Ascending aorta (tissue), 2 donors: ENCODE measurements around the gene IL31RA. TPM values are rescaled to one million over a fixed set of nuclear protein-coding genes. Genes with fewer than 3 reads are reported as not detected.

Experiments used
- DNase-seq, 2 donors: peaks; one replicate each; pipeline ENCODE4 v3.0.0-alpha.2; 2019; ENCODE audit warnings: low spot score in 2 of 2
- H3K27ac ChIP-seq, 2 donors: fragments of 200-600 bp; sonication (generic); one replicate each; pipeline ENCODE4 v1.5.1; 2016 to 2017; ENCODE audit warnings: mild to moderate bottlenecking in 1 of 2
- H3K27me3 ChIP-seq: fragments of 200-600 bp; sonication (generic); one replicate; pipeline ENCODE4 v1.5.1; 2017
- H3K36me3 ChIP-seq, 2 donors: fragments of 200-600 bp; sonication (generic); one replicate each; pipeline ENCODE4 v1.5.1; 2016
- H3K4me1 ChIP-seq, 2 donors: fragments of 200-600 bp; sonication (generic); one replicate each; pipeline ENCODE4 v1.5.1; 2016 to 2017; ENCODE audit warnings: mild to moderate bottlenecking in 1 of 2
- H3K4me3 ChIP-seq, 2 donors: fragments of 200-600 bp; sonication (generic); one replicate each; pipeline ENCODE4 v1.5.1; 2016 to 2017; ENCODE audit warnings: mild to moderate bottlenecking in 1 of 2
- H3K9me3 ChIP-seq, 2 donors: fragments of 200-600 bp; sonication (generic); one replicate each; pipeline ENCODE4 v1.5.1; 2016
- intact Hi-C: fragments of 100-400 bp; cut with DNase I; formaldehyde crosslinking; loops from one replicate; pipeline ENCODE4 v1.15.1; 2023
- total RNA-seq: library from RNA; depleted of rRNA; stranded (reverse); fragments of >200 nt; gene quantifications from one replicate; pipeline ENCODE4 v1.1.0, GENCODE V29; 2016
- TF ChIP-seq, protein P1 (sequence below), 3 experiments: fragments of 200-600 bp in 2 of 3; fragments of 450-650 bp in 1 of 3; sonication (generic) in 2 of 3; IDR thresholded peaks; one replicate each; pipeline ENCODE4 v1.5.1; 2016 to 2019; ENCODE audit warnings: antibody characterized with exemption in 3 of 3, mild to moderate bottlenecking in 1 of 3, moderate library complexity in 1 of 3

IL31RA gene
- total RNA-seq, 1 donor from 2014 or later = not detected

DNA sequence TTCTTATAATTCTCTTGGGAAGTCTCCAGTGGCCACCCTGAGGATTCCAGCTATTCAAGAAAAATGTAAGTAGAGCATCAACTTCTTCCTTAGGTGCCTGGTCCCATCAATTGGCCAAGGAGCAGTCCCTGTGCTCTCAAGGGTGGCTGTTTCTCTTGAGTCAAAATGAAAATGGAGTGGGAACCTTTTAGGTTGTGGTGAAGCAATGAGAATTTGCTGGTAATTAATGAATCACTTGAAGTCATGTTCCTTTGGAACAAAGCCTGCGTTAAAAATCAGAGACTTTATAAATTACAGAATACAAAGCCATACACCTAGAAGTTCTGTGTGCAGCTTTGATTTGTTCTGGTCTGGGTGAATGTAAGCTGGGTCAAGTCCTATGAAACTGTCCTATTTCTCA lies 48.9 kb downstream of the IL31RA start:
- TF ChIP-seq, protein P1, sequence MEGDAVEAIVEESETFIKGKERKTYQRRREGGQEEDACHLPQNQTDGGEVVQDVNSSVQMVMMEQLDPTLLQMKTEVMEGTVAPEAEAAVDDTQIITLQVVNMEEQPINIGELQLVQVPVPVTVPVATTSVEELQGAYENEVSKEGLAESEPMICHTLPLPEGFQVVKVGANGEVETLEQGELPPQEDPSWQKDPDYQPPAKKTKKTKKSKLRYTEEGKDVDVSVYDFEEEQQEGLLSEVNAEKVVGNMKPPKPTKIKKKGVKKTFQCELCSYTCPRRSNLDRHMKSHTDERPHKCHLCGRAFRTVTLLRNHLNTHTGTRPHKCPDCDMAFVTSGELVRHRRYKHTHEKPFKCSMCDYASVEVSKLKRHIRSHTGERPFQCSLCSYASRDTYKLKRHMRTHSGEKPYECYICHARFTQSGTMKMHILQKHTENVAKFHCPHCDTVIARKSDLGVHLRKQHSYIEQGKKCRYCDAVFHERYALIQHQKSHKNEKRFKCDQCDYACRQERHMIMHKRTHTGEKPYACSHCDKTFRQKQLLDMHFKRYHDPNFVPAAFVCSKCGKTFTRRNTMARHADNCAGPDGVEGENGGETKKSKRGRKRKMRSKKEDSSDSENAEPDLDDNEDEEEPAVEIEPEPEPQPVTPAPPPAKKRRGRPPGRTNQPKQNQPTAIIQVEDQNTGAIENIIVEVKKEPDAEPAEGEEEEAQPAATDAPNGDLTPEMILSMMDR (IDR thresholded peaks at IDR 0.05) = no peak
- intact Hi-C loops = no loop called here
- Histone ChIP-seq H3K4me1 (peaks cover 0 to 2% of the 10 kb centered on the region in 2 donors), H3K27ac (no peak overlapping the region), H3K4me3 (no peak overlapping the region), H3K36me3 (no peaks in the 10 kb centered on the region), H3K27me3 (no peaks in the 10 kb centered on the region), H3K9me3 (no peaks in the 10 kb centered on the region)
- no peak for DNase-seq

DNA sequence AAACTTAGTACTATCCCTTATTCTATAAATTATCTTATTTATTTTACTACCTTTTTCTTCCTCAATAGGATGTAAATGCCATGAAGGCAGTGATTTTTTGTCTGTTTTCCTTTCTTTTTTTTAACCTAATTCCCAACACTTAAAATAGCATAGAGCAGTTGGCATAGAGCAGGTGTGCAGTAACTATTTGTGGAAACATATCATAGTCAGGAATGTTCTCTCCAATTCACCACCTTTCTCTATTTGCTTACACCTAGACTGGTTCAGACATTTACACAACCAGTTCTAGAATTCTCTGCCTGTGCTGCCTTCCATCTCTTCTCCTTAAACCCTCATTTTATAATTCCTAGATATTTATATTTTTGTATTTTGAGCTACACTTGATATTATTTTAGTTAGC lies 49.6 kb downstream of the IL31RA start:
- H3K27me3 ChIP-seq = no peaks in the 10 kb centered on the region
- H3K4me1 ChIP-seq = peaks cover 0 to 2% of the 10 kb centered on the region in 2 donors
- no peaks in the 10 kb centered on the region for H3K9me3 ChIP-seq
- TF ChIP-seq, protein P1 (IDR thresholded peaks at IDR 0.05) = no peak
- no peak overlapping the region for H3K27ac ChIP-seq
- DNase-seq = no peak
- intact Hi-C loops = no loop called here
- no peak overlapping the region for H3K4me3 ChIP-seq
- no peaks in the 10 kb centered on the region for H3K36me3 ChIP-seq

- no peaks in the 10 kb centered on the region for H3K9me3 ChIP-seq
- no peak overlapping the region for H3K4me3 ChIP-seq
- no peaks in the 10 kb centered on the region for H3K36me3 ChIP-seq
- TF ChIP-seq, protein P1 (IDR thresholded peaks at IDR 0.05) = no peak
- DNase-seq = no peak
- no peak overlapping the region for H3K27ac ChIP-seq
- H3K4me1 ChIP-seq = peaks cover 0 to 2% of the 10 kb centered on the region in 2 donors
- no peaks in the 10 kb centered on the region for H3K27me3 ChIP-seq
- intact Hi-C loops = no loop called here
Measured at GRCh38 chr5:55902696-55903095, 51.5 kb downstream of the IL31RA start.

- no peak overlapping the region for H3K27ac ChIP-seq
- DNase-seq = no peak
- intact Hi-C loops = no loop called here
- H3K9me3 ChIP-seq = no peaks in the 10 kb centered on the region
- TF ChIP-seq, protein P1 (IDR thresholded peaks at IDR 0.05) = no peak
- H3K27me3 ChIP-seq = no peaks in the 10 kb centered on the region
- H3K4me3 ChIP-seq = no peak overlapping the region
- no peaks in the 10 kb centered on the region for H3K36me3 ChIP-seq
- no peaks in the 10 kb centered on the region for H3K4me1 ChIP-seq
Measured at GRCh38 chr5:55903121-55903701, 52.1 kb downstream of the IL31RA start.

GRCh38 chr5:55904152-55904551 lies 53.0 kb downstream of the IL31RA start:
- H3K4me3 ChIP-seq = no peak overlapping the region
- intact Hi-C loops = no loop called here
- H3K36me3 ChIP-seq = no peaks in the 10 kb centered on the region
- H3K9me3 ChIP-seq = no peaks in the 10 kb centered on the region
- no peaks in the 10 kb centered on the region for H3K27me3 ChIP-seq
- no peaks in the 10 kb centered on the region for H3K4me1 ChIP-seq
- TF ChIP-seq, protein P1 (IDR thresholded peaks at IDR 0.05) = no peak
- no peak for DNase-seq
- H3K27ac ChIP-seq = no peak overlapping the region

GRCh38 chr5:55905251-55905650 lies 54.1 kb downstream of the IL31RA start:
- Histone ChIP-seq H3K9me3 (no peaks in the 10 kb centered on the region), H3K4me1 (no peaks in the 10 kb centered on the region), H3K27me3 (no peaks in the 10 kb centered on the region), H3K4me3 (no peak overlapping the region), H3K36me3 (no peaks in the 10 kb centered on the region), H3K27ac (no peak overlapping the region)
- TF ChIP-seq, protein P1 (IDR thresholded peaks at IDR 0.05) = no peak
- intact Hi-C loops = no loop called here
- no peak for DNase-seq
